ENCODE results near the gene SLC39A5. TPM values are rescaled to one million over a fixed set of nuclear protein-coding genes. Genes with fewer than 3 reads are reported as not detected.

The SLC39A5 gene
- total RNA-seq, 1 donor from 2014 or later = not detected

- peak overlapping the region; percentile 38 for H3K4me3 ChIP-seq (ENCODE audit: low read depth, low read length)
Observed at GRCh38 chr12:56223571-56224101, 6.2 kb upstream of the SLC39A5 start.

GRCh38 chr12:56224102-56224701 lies 5.6 kb upstream of the SLC39A5 start, which contains the start of gene NABP2:
NABP2 (plus strand) TSS chr12:56224342; CDS start chr12:56224857, 515 bp downstream.
- DNase-seq (ENCODE audit: low read depth) = peak; percentile 75
- peak; percentile 88 for TF ChIP-seq CTCF (conservative IDR thresholded peaks at IDR 0.05; ENCODE audit: low read depth, low read length)
- H3K4me3 ChIP-seq (ENCODE audit: low read depth, low read length) = peak within 1 kb of the TSS; percentile 75

More at GRCh38 chr12:56223571-56224101, 6.2 kb upstream of the SLC39A5 start:
- TF ChIP-seq CTCF (conservative IDR thresholded peaks at IDR 0.05; ENCODE audit: low read depth, low read length) = no peak
- DNase-seq (ENCODE audit: low read depth) = no peak

- H3K4me3 ChIP-seq (ENCODE audit: low read depth, low read length) = peak overlapping the region; percentile 75
- no peak for DNase-seq (ENCODE audit: low read depth)
- no peak for TF ChIP-seq CTCF (conservative IDR thresholded peaks at IDR 0.05; ENCODE audit: low read depth, low read length)
Observed at GRCh38 chr12:56224954-56225353, 4.9 kb upstream of the SLC39A5 start.

- H3K4me3 ChIP-seq (ENCODE audit: low read depth, low read length) = no peak overlapping the region
- DNase-seq (ENCODE audit: low read depth) = no peak
- TF ChIP-seq CTCF (conservative IDR thresholded peaks at IDR 0.05; ENCODE audit: low read depth, low read length) = no peak
Observed at GRCh38 chr12:56229082-56229481, 769 bp upstream of the SLC39A5 start.

- no peak overlapping the region for H3K4me3 ChIP-seq (ENCODE audit: low read depth, low read length)
- DNase-seq (ENCODE audit: low read depth) = no peak
- no peak for TF ChIP-seq CTCF (conservative IDR thresholded peaks at IDR 0.05; ENCODE audit: low read depth, low read length)
Observed at GRCh38 chr12:56230432-56231183, 757 bp downstream of the SLC39A5 start.

- no peak for DNase-seq (ENCODE audit: low read depth)
- no peak overlapping the region for H3K4me3 ChIP-seq (ENCODE audit: low read depth, low read length)
- TF ChIP-seq CTCF (conservative IDR thresholded peaks at IDR 0.05; ENCODE audit: low read depth, low read length) = no peak
Observed at GRCh38 chr12:56231184-56231582, 1.3 kb downstream of the SLC39A5 start.
